Upper lobe of left lung (tissue), 6 donors: Measurements from ENCODE around the gene AKAP11. TPM values are rescaled to one million over a fixed set of nuclear protein-coding genes. Genes with fewer than 3 reads are reported as not detected.

ENCODE experiments used
- ATAC-seq, 2 donors: fragments of 200-7000 bp; cut with Tn5 transposase; one replicate each; pipeline ENCODE4 v1.9.1; 2022; ENCODE audit warnings: mild to moderate bottlenecking in 2 of 2, moderate library complexity in 2 of 2; ENCODE audit not compliant: low FRiP score in 2 of 2
- DNase-seq, 2 donors: peaks; one replicate each; pipeline ENCODE4 v3.0.0-alpha.2; 2019 to 2020
- H3K27ac ChIP-seq, 4 donors: fragments of 200-600 bp; sonication (generic); one replicate each; pipeline ENCODE4 v1.5.1; 2016 to 2019
- H3K27me3 ChIP-seq, 4 donors: fragments of 200-600 bp; sonication (generic); one replicate each; pipeline ENCODE4 v1.5.1; 2017 to 2019
- H3K36me3 ChIP-seq, 4 donors: fragments of 200-600 bp; sonication (generic); one replicate each; pipeline ENCODE4 v1.5.1; 2016 to 2019
- H3K4me1 ChIP-seq, 4 donors: fragments of 200-600 bp; sonication (generic); one replicate each; pipeline ENCODE4 v1.5.1; 2018 to 2019
- H3K4me3 ChIP-seq, 4 donors: fragments of 200-600 bp; sonication (generic); one replicate each; pipeline ENCODE4 v1.5.1; 2017 to 2019; ENCODE audit warnings: mild to moderate bottlenecking in 2 of 4, moderate library complexity in 1 of 4
- H3K9me3 ChIP-seq, 4 donors: fragments of 200-600 bp; sonication (generic); one replicate each; pipeline ENCODE4 v1.5.1; 2018 to 2019
- CTCF ChIP-seq, 6 experiments: fragments of 450-650 bp in 4 of 6; fragments of 200-600 bp in 2 of 6; sonication (generic) in 2 of 6; IDR thresholded peaks; one replicate each; pipeline ENCODE4 v1.5.1; 2016 to 2019; ENCODE audit warnings: antibody characterized with exemption in 6 of 6
- EP300 ChIP-seq, 4 donors: sonication (generic); formaldehyde crosslinking; IDR thresholded peaks; one replicate each; pipeline ENCODE4 v1.5.1; 2017; ENCODE audit warnings: antibody characterized with exemption in 4 of 4, control low read depth in 2 of 4
- POLR2A ChIP-seq, 4 donors: fragments of 450-650 bp; IDR thresholded peaks; one replicate each; pipeline ENCODE4 v1.5.1; 2016 to 2017; ENCODE audit warnings: antibody characterized with exemption in 4 of 4, mild to moderate bottlenecking in 2 of 4
- POLR2AphosphoS5 ChIP-seq, 2 donors: sonication (generic); formaldehyde crosslinking; IDR thresholded peaks; one replicate each; pipeline ENCODE4 v1.5.1; 2017; ENCODE audit warnings: antibody characterized with exemption in 2 of 2
- WGBS, 2 donors: methylation state at CpG; one replicate each; pipeline ENCODE4 v1.1.5; 2017 to 2018; 5-methylcytosine and 5-hydroxymethylcytosine counted together
- total RNA-seq, 6 donors: library from RNA; depleted of rRNA in 4 of 6; stranded (reverse); fragments of >200 nt in 4 of 6; gene quantifications; one replicate each; pipeline versions ENCODE4 v1.1.0 to v1.2.1, GENCODE V29; 2016 to 2021
- donor health status: DM: no; HTN: no; CAD: no; lungs with moderate emphysema.
- donor health status: DM: no; HTN: yes; CAD: no; lungs with severe emphysema.

The AKAP11 gene
- total RNA-seq, 6 donors from 2014 or later = 22.8 to 72.2 (median 25.9) TPM

- H3K27me3 ChIP-seq = no peaks in the 10 kb centered on the region
- TF ChIP-seq EP300 (IDR thresholded peaks at IDR 0.05) = no peak
- no peak for TF ChIP-seq POLR2A (IDR thresholded peaks at IDR 0.05)
- no peak for TF ChIP-seq POLR2AphosphoS5 (IDR thresholded peaks at IDR 0.05)
- no peak for TF ChIP-seq CTCF (IDR thresholded peaks at IDR 0.05)
- H3K27ac ChIP-seq = no peak overlapping the region
- no peak for DNase-seq
- ATAC-seq = no peak
- WGBS, 2 donors = 77 to 94% methylated on average over 8 of the region's 8 CpGs
- H3K9me3 ChIP-seq = no peaks in the 10 kb centered on the region
- H3K36me3 ChIP-seq = no peaks in the 10 kb centered on the region
- no peak overlapping the region for H3K4me3 ChIP-seq
- no peaks in the 10 kb centered on the region for H3K4me1 ChIP-seq
These were observed 10.9 kb upstream of the AKAP11 start for GRCh38 chr13:42260903-42261654.

- no peak for DNase-seq
- no peak for ATAC-seq
- TF ChIP-seq CTCF (IDR thresholded peaks at IDR 0.05) (no peak), POLR2AphosphoS5 (IDR thresholded peaks at IDR 0.05) (no peak), EP300 (IDR thresholded peaks at IDR 0.05) (no peak), POLR2A (IDR thresholded peaks at IDR 0.05) (no peak)
- no peak overlapping the region for H3K4me3 ChIP-seq
- H3K27ac ChIP-seq = no peak overlapping the region
- 52 to 56% methylated on average over 3 of the region's 3 CpGs for WGBS, 2 donors
- H3K4me1 ChIP-seq = peaks cover 4 to 12% (median 8%) of the 10 kb centered on the region in 4 donors
- H3K36me3 ChIP-seq = no peaks in the 10 kb centered on the region
- H3K27me3 ChIP-seq = no peaks in the 10 kb centered on the region
- H3K9me3 ChIP-seq = no peaks in the 10 kb centered on the region
These were observed 5.5 kb upstream of the AKAP11 start for GRCh38 chr13:42266473-42266872.

GRCh38 chr13:42270160-42270856 lies 1.6 kb upstream of the AKAP11 start:
- Histone ChIP-seq H3K27ac (no peak overlapping the region), H3K9me3 (no peaks in the 10 kb centered on the region), H3K27me3 (no peaks in the 10 kb centered on the region), H3K4me3 (no peak overlapping the region), H3K36me3 (no peaks in the 10 kb centered on the region), H3K4me1 (peaks cover 12 to 26% (median 20%) of the 10 kb centered on the region in 4 donors)
- 94 to 97% methylated on average over 6 of the region's 6 CpGs for WGBS, 2 donors
- ATAC-seq (no peak), DNase-seq (no peak)
- TF ChIP-seq CTCF (IDR thresholded peaks at IDR 0.05) = no peak
- TF ChIP-seq EP300 (IDR thresholded peaks at IDR 0.05) = no peak
- no peak for TF ChIP-seq POLR2AphosphoS5 (IDR thresholded peaks at IDR 0.05)
- no peak for TF ChIP-seq POLR2A (IDR thresholded peaks at IDR 0.05)

- TF ChIP-seq EP300 (IDR thresholded peaks at IDR 0.05) (no peak), CTCF (IDR thresholded peaks at IDR 0.05) (no peak)
- H3K27me3 ChIP-seq = no peaks in the 10 kb centered on the region
- no peaks in the 10 kb centered on the region for H3K36me3 ChIP-seq
- H3K4me1 ChIP-seq = peaks cover 12 to 28% (median 20%) of the 10 kb centered on the region in 4 donors
- ATAC-seq (no peak), DNase-seq (no peak)
- H3K4me3 ChIP-seq = peak overlapping the region in 3 of 4 donors; percentile 90 to 97 (median 93)
- H3K27ac ChIP-seq = peak overlapping the region; percentile 85 to 94 (median 88)
- WGBS, 2 donors = 81 to 87% methylated on average over 6 of the region's 6 CpGs
- H3K9me3 ChIP-seq = no peaks in the 10 kb centered on the region
These were observed 1.1 kb upstream of the AKAP11 start for GRCh38 chr13:42270857-42271215.
